Karpas-422 (cell line): ENCODE measurements around the gene ARID3B. TPM values are rescaled to one million over a fixed set of nuclear protein-coding genes. Genes with fewer than 3 reads are reported as not detected.

Source experiments
- DNase-seq: peaks from one replicate; pipeline ENCODE4 v3.0.0-alpha.2; 2015
- H2AFZ ChIP-seq: fragments of 200-600 bp; sonication (generic); 2 replicates; pipeline ENCODE4 v1.6.1; 2014; ENCODE audit warnings: antibody characterized with exemption, low read length, mixed read lengths
- H3K27ac ChIP-seq: fragments of 200-600 bp; sonication (generic); 2 replicates; pipeline ENCODE4 v1.5.1; 2014; ENCODE audit warnings: mild to moderate bottlenecking, low read length, moderate library complexity
- H3K27me3 ChIP-seq: fragments of 200-600 bp; sonication (generic); 2 replicates; pipeline ENCODE4 v1.6.1; 2014; ENCODE audit warnings: low read length, mixed read lengths
- H3K36me3 ChIP-seq: fragments of 200-600 bp; sonication (generic); 2 replicates; pipeline ENCODE4 v1.6.1; 2014; ENCODE audit warnings: low read length, mixed read lengths; ENCODE audit not compliant: insufficient read depth
- H3K4me1 ChIP-seq: fragments of 200-600 bp; sonication (generic); 2 replicates; pipeline ENCODE4 v1.6.1; 2014; ENCODE audit warnings: mild to moderate bottlenecking, low read length, mixed read lengths
- H3K4me2 ChIP-seq: fragments of 200-600 bp; sonication (generic); 2 replicates; pipeline ENCODE4 v1.6.1; 2014; ENCODE audit warnings: low read length, low read depth, mild to moderate bottlenecking; ENCODE audit not compliant: poor library complexity, severe bottlenecking
- H3K4me3 ChIP-seq: fragments of 200-600 bp; sonication (generic); 2 replicates; pipeline ENCODE4 v1.5.1; 2014; ENCODE audit warnings: mild to moderate bottlenecking, antibody characterized with exemption, low read length, mixed read lengths
- H3K79me2 ChIP-seq: fragments of 200-600 bp; sonication (generic); 2 replicates; pipeline ENCODE4 v1.6.1; 2014; ENCODE audit warnings: mild to moderate bottlenecking, low read length, mixed read lengths
- H3K9ac ChIP-seq: fragments of 200-600 bp; sonication (generic); 2 replicates; pipeline ENCODE4 v1.6.0; 2014; ENCODE audit warnings: low read length
- H3K9me2 ChIP-seq: fragments of 200-600 bp; sonication (generic), shearing (Covaris generic); replicated peaks from 2 replicates; pipeline ENCODE4 v1.6.0; 2014; ENCODE audit warnings: mild to moderate bottlenecking, low read length, moderate library complexity; ENCODE audit not compliant: insufficient read depth
- H3K9me3 ChIP-seq: fragments of 300-700, 200-600 bp; sonication (generic); 2 replicates; pipeline ENCODE4 v1.6.1; 2014; ENCODE audit warnings: low read length, mixed read lengths
- H4K20me1 ChIP-seq: fragments of 200-600 bp; sonication (generic); 2 replicates; pipeline ENCODE4 v1.6.1; 2014; ENCODE audit warnings: mild to moderate bottlenecking, antibody characterized with exemption, low read length, low read depth; ENCODE audit not compliant: insufficient read depth
- total RNA-seq: library from RNA; depleted of rRNA; stranded (reverse); fragments of >200 nt; shearing (Covaris generic); gene quantifications from 2 replicates; pipeline ENCODE4 v1.2.3, GENCODE V29; 2014; ENCODE audit warnings: low replicate concordance

Gene ARID3B
- total RNA-seq, 1 experiment from 2014 or later = 9.6 TPM

DNA sequence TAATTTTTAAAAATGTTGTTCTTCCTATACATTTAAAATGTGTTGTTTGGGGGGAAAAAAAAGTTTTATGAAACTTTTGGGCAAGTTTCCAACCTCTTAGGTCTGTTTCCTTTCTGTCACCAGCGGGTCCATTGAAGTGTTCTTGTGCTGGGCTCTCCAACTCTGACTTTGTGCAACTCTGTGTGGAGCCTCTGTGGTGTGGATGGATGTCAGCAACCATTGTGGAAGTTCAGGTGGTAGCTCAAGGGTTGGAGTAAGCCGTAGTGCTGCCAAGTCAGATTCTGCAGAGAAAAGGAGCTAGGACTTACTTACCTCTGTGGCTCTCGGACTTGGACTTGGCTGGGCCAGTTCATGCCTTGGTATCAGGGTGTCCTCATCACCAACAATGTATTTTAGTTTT lies 22.4 kb downstream of the ARID3B start:
- no peaks in the 10 kb centered on the region for H3K9me2 ChIP-seq
- peaks cover 3% of the 10 kb centered on the region; the same call in 1 of the 2 replicates for H3K79me2 ChIP-seq
- no peaks in the 10 kb centered on the region for H3K9me3 ChIP-seq
- H3K27me3 ChIP-seq = no peaks in the 10 kb centered on the region
- no peaks in the 10 kb centered on the region for H4K20me1 ChIP-seq
- H3K36me3 ChIP-seq = no peaks in the 10 kb centered on the region
- DNase-seq = no peak
- no peak overlapping the region for H2AFZ ChIP-seq
- H3K27ac ChIP-seq = no peak overlapping the region
- H3K4me3 ChIP-seq = no peak overlapping the region
- H3K9ac ChIP-seq = no peak overlapping the region
- H3K4me1 ChIP-seq = no peaks in the 10 kb centered on the region
- H3K4me2 ChIP-seq = no peak overlapping the region

DNA sequence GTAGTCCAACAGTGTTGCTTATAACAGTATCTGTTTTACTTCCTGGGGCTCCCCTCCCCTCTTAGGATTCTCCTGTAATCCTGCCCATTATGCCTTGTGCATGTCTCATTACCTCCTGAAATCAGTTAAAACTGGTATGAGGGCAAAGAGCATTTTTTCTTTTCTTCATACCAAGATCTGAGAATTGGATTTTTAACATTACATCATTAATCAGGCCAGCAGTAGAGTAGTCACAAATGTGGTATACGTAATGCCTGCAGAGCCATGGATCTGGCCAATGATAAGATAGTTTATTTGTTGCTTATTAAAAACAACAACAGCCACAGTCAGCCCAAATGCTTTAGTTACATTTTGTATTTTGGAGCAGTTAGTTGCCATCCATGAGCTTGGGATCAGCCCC lies 23.2 kb downstream of the ARID3B start:
- Histone ChIP-seq H3K9ac (no peak overlapping the region), H3K9me2 (no peaks in the 10 kb centered on the region), H3K9me3 (no peaks in the 10 kb centered on the region), H3K27ac (no peak overlapping the region), H3K4me2 (no peak overlapping the region), H3K27me3 (no peaks in the 10 kb centered on the region), H4K20me1 (no peaks in the 10 kb centered on the region), H3K36me3 (no peaks in the 10 kb centered on the region), H3K4me3 (no peak overlapping the region), H3K4me1 (no peaks in the 10 kb centered on the region), H3K79me2 (peaks cover 3% of the 10 kb centered on the region; the same call in 1 of the 2 replicates), H2AFZ (no peak overlapping the region)
- DNase-seq = no peak

GRCh38 chr15:74565381-74566085 lies 24.5 kb downstream of the ARID3B start:
- Histone ChIP-seq H3K9ac (no peak overlapping the region), H4K20me1 (no peaks in the 10 kb centered on the region), H3K79me2 (no peaks in the 10 kb centered on the region), H2AFZ (no peak overlapping the region), H3K27me3 (no peaks in the 10 kb centered on the region), H3K4me1 (no peaks in the 10 kb centered on the region), H3K36me3 (no peaks in the 10 kb centered on the region), H3K9me2 (no peaks in the 10 kb centered on the region), H3K9me3 (no peaks in the 10 kb centered on the region), H3K4me3 (no peak overlapping the region), H3K27ac (no peak overlapping the region), H3K4me2 (no peak overlapping the region)
- no peak for DNase-seq

DNA sequence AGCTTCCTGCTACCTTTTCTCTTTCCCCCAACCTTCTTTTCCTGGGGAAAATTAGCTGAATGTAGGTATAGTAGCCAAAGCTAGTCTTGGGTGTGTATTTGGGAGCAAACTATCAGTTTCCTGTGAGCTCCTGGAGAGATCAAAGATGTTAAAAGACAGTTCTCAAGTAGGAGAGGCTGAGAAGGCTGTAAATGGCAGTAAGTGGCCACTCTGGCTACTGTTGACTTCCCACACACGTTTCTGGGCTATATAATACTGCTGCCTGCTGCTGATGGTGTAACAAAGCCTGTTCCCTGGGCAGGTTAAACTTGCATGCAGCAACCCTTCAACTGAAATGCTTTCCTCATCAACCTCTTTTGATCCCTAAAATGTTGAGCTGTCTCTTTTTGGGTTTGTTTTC lies 27.6 kb downstream of the ARID3B start:
- peaks cover 3% of the 10 kb centered on the region; the same call in 1 of the 2 replicates for H3K36me3 ChIP-seq
- H3K9me2 ChIP-seq = no peaks in the 10 kb centered on the region

GRCh38 chr15:74569731-74570070 lies 28.7 kb downstream of the ARID3B start:
- Histone ChIP-seq H3K4me3 (no peak overlapping the region), H2AFZ (no peak overlapping the region), H3K36me3 (peaks cover 3% of the 10 kb centered on the region; the same call in 1 of the 2 replicates), H3K27ac (no peak overlapping the region), H3K9me2 (no peaks in the 10 kb centered on the region), H3K79me2 (no peaks in the 10 kb centered on the region), H3K9me3 (no peaks in the 10 kb centered on the region), H3K4me2 (no peak overlapping the region), H3K9ac (no peak overlapping the region), H4K20me1 (no peaks in the 10 kb centered on the region), H3K4me1 (no peaks in the 10 kb centered on the region), H3K27me3 (no peaks in the 10 kb centered on the region)
- DNase-seq = no peak

More for the DNA sequence above, 27.6 kb downstream of the ARID3B start:
- Histone ChIP-seq H2AFZ (no peak overlapping the region), H3K4me1 (no peaks in the 10 kb centered on the region), H3K4me2 (no peak overlapping the region), H3K79me2 (no peaks in the 10 kb centered on the region), H3K27me3 (no peaks in the 10 kb centered on the region), H4K20me1 (no peaks in the 10 kb centered on the region), H3K27ac (no peak overlapping the region), H3K9me3 (no peaks in the 10 kb centered on the region), H3K9ac (no peak overlapping the region), H3K4me3 (no peak overlapping the region)
- DNase-seq = no peak

GRCh38 chr15:74571191-74571590 lies 30.2 kb downstream of the ARID3B start:
- Histone ChIP-seq H3K4me3 (no peak overlapping the region), H3K4me2 (no peak overlapping the region), H3K9me3 (no peaks in the 10 kb centered on the region), H3K27ac (no peak overlapping the region), H3K9ac (no peak overlapping the region), H2AFZ (no peak overlapping the region), H3K9me2 (no peaks in the 10 kb centered on the region), H3K36me3 (peaks cover 3% of the 10 kb centered on the region; the same call in 1 of the 2 replicates), H3K79me2 (no peaks in the 10 kb centered on the region), H3K4me1 (no peaks in the 10 kb centered on the region), H3K27me3 (no peaks in the 10 kb centered on the region), H4K20me1 (no peaks in the 10 kb centered on the region)
- no peak for DNase-seq

DNA sequence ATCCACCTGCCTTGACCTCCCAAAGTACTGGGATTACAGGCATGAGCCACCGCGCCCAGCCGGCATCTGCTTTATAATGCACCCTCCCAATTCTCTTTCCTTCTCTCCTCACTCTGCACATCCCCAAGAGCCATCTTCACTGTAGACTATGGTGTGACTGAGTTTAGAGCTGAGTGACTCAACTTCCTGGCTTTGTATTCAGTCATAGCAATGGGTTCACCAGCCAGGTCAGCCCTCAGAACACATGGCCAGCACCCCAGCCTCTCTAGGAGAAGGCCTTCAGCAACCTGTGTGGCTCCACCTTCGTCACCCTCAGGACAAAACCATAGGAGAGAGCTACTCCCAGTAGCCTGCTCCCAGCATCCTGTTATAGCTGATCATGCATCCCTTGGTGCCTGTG lies 33.0 kb downstream of the ARID3B start:
- H3K79me2 ChIP-seq = no peaks in the 10 kb centered on the region
- no peak for DNase-seq
- no peak overlapping the region for H3K27ac ChIP-seq
- no peak overlapping the region for H3K4me2 ChIP-seq
- peaks cover 3% of the 10 kb centered on the region; the same call in 1 of the 2 replicates for H3K36me3 ChIP-seq
- no peak overlapping the region for H3K4me3 ChIP-seq
- H3K9me2 ChIP-seq = no peaks in the 10 kb centered on the region
- H3K9me3 ChIP-seq = no peaks in the 10 kb centered on the region
- no peak overlapping the region for H2AFZ ChIP-seq
- H3K9ac ChIP-seq = no peak overlapping the region
- H3K4me1 ChIP-seq = no peaks in the 10 kb centered on the region
- no peaks in the 10 kb centered on the region for H3K27me3 ChIP-seq
- H4K20me1 ChIP-seq = no peaks in the 10 kb centered on the region

GRCh38 chr15:74578496-74578994 lies 37.5 kb downstream of the ARID3B start:
- no peaks in the 10 kb centered on the region for H3K36me3 ChIP-seq

More at GRCh38 chr15:74578496-74578994, 37.5 kb downstream of the ARID3B start:
- Histone ChIP-seq H3K4me2 (no peak overlapping the region), H3K27me3 (no peaks in the 10 kb centered on the region), H3K9me3 (no peaks in the 10 kb centered on the region), H3K79me2 (no peaks in the 10 kb centered on the region), H3K27ac (no peak overlapping the region), H3K4me3 (no peak overlapping the region), H4K20me1 (no peaks in the 10 kb centered on the region), H3K9ac (no peak overlapping the region), H3K9me2 (no peaks in the 10 kb centered on the region), H3K4me1 (peaks cover 8% of the 10 kb centered on the region), H2AFZ (no peak overlapping the region)
- DNase-seq = no peak
